CD14-positive monocyte (primary cell): ENCODE data around the gene CPN2. TPM values are rescaled to one million over a fixed set of nuclear protein-coding genes. Genes with fewer than 3 reads are reported as not detected.

Experiments used
- DNase-seq, 3 donors: peaks; one replicate each; pipeline ENCODE4 v3.0.0-alpha.2; 2011 to 2022
- H2AFZ ChIP-seq: 2 replicates; pipeline ENCODE4 v1.6.0; 2012; ENCODE audit warnings: mild to moderate bottlenecking, low read depth, low read length, inconsistent platforms; ENCODE audit not compliant: insufficient read depth, poor library complexity, severe bottlenecking
- H3K27ac ChIP-seq, 2 donors: 1 replicate in 1 of 2; 2 replicates in 1 of 2; pipeline ENCODE4 v1.5.1; 2012 to 2013; ENCODE audit warnings: low read length in 2 of 2, control low read depth in 1 of 2, inconsistent platforms in 1 of 2, low read depth in 1 of 2, mild to moderate bottlenecking in 1 of 2
- H3K27me3 ChIP-seq, 2 donors: one replicate each; pipeline versions ENCODE4 v1.6.0 to v1.6.1; 2011 to 2013; ENCODE audit warnings: low read length in 2 of 2; ENCODE audit not compliant: control insufficient read depth in 2 of 2, insufficient read depth in 2 of 2
- H3K36me3 ChIP-seq, 2 donors: replicated peaks in 1 of 2; 1 replicate in 1 of 2; 2 replicates in 1 of 2; pipeline versions ENCODE4 v1.5.1 to v1.6.1; 2012 to 2013; ENCODE audit warnings: low read length in 2 of 2, control low read depth in 1 of 2, inconsistent platforms in 1 of 2, mild to moderate bottlenecking in 1 of 2; ENCODE audit not compliant: insufficient read depth in 2 of 2, control insufficient read depth in 1 of 2
- H3K4me1 ChIP-seq, 2 donors: 1 replicate in 1 of 2; 2 replicates in 1 of 2; pipeline versions ENCODE4 v1.5.1 to v1.6.1; 2012 to 2013; ENCODE audit warnings: low read length in 2 of 2, control low read depth in 1 of 2, inconsistent platforms in 1 of 2, mild to moderate bottlenecking in 1 of 2, moderate library complexity in 1 of 2; ENCODE audit not compliant: insufficient read depth in 2 of 2, control insufficient read depth in 1 of 2
- H3K4me2 ChIP-seq: replicated peaks from 2 replicates; pipeline ENCODE3; 2012; ENCODE audit warnings: low read length, moderate library complexity, mild to moderate bottlenecking; ENCODE audit not compliant: poor library complexity, severe bottlenecking; ENCODE audit errors: extremely low read depth
- H3K4me3 ChIP-seq, 3 experiments: fragments of 200-600 bp in 1 of 3; sonication (generic) in 1 of 3; replicated peaks in 1 of 3; 1 replicate in 2 of 3; 2 replicates in 1 of 3; pipeline ENCODE4 v1.5.1; 2011 to 2013; ENCODE audit warnings: low read length in 3 of 3, mild to moderate bottlenecking in 3 of 3, control low read depth in 2 of 3, low read depth in 2 of 3, inconsistent platforms in 1 of 3, moderate library complexity in 1 of 3
- H3K79me2 ChIP-seq: 2 replicates; pipeline ENCODE4 v1.6.0; 2012; ENCODE audit warnings: mild to moderate bottlenecking, control low read depth, inconsistent platforms, low read length, moderate library complexity; ENCODE audit not compliant: insufficient read depth
- H3K9ac ChIP-seq: 2 replicates; pipeline ENCODE4 v1.6.0; 2017; ENCODE audit warnings: low read length, mild to moderate bottlenecking; ENCODE audit not compliant: insufficient read depth, poor library complexity, severe bottlenecking
- H3K9me3 ChIP-seq, 2 donors: replicated peaks in 1 of 2; 1 replicate in 1 of 2; 2 replicates in 1 of 2; pipeline versions ENCODE4 v1.5.1 to v1.6.1; 2012 to 2013; ENCODE audit warnings: low read length in 2 of 2, control low read depth in 1 of 2; ENCODE audit not compliant: control insufficient read depth in 1 of 2, insufficient read depth in 1 of 2
- H4K20me1 ChIP-seq: 2 replicates; pipeline ENCODE4 v1.6.0; 2012; ENCODE audit warnings: mild to moderate bottlenecking, low read length, control low read depth, moderate library complexity; ENCODE audit not compliant: insufficient read depth
- H3K27ac Mint-ChIP-seq, 7 donors: one replicate each; pipeline ENCODE4 v1.8.0; 2020; ENCODE audit warnings: mild to moderate bottlenecking in 7 of 7, mixed read lengths in 7 of 7, moderate library complexity in 6 of 7, inconsistent platforms in 2 of 7
- H3K27me3 Mint-ChIP-seq, 3 donors: one replicate each; pipeline ENCODE4 v1.8.0; 2021 to 2022; ENCODE audit warnings: low read depth in 3 of 3, mild to moderate bottlenecking in 3 of 3, mixed read lengths in 3 of 3, moderate library complexity in 3 of 3, inconsistent platforms in 1 of 3
- H3K36me3 Mint-ChIP-seq, 2 donors: one replicate each; pipeline ENCODE4 v1.8.0; 2020; ENCODE audit warnings: mixed read lengths in 2 of 2, inconsistent platforms in 1 of 2, mild to moderate bottlenecking in 1 of 2
- H3K4me1 Mint-ChIP-seq: one replicate; pipeline ENCODE4 v1.8.0; 2020; ENCODE audit warnings: mild to moderate bottlenecking, mixed read lengths
- H3K4me3 Mint-ChIP-seq, 2 donors: one replicate each; pipeline ENCODE4 v1.8.0; 2020; ENCODE audit warnings: mild to moderate bottlenecking in 2 of 2, mixed read lengths in 2 of 2, moderate library complexity in 1 of 2
- H3K9me3 Mint-ChIP-seq, 7 donors: one replicate each; pipeline ENCODE4 v1.8.0; 2020 to 2022; ENCODE audit warnings: mixed read lengths in 7 of 7, mild to moderate bottlenecking in 6 of 7, moderate library complexity in 6 of 7, inconsistent platforms in 2 of 7
- CTCF ChIP-seq: fragments of 200-600 bp; IDR thresholded peaks from one replicate; pipeline ENCODE4 v1.8.0; 2022; ENCODE audit warnings: antibody characterized with exemption, mild to moderate bottlenecking
- WGBS: methylation state at CpG from one replicate; pipeline ENCODE4 v1.1.5; 2013; ENCODE audit warnings: missing lambda C conversion rate; ENCODE audit not compliant: insufficient coverage; 5-methylcytosine and 5-hydroxymethylcytosine counted together
- intact Hi-C, 2 donors: fragments of 100-400 bp; cut with micrococcal nuclease; formaldehyde crosslinking; loops; one replicate each; pipeline versions ENCODE4 v1.15.0 to v1.15.1; 2023
- polyA plus RNA-seq, 3 donors: library from polyadenylated mRNA; depleted of rRNA in 1 of 3; unstranded in 2 of 3; stranded (reverse) in 1 of 3; fragments of 300-500 nt in 2 of 3; fragments of >200 nt in 1 of 3; fragmentation: Illumina TruSeq in 2 of 3; gene quantifications; 1 replicate in 2 of 3; 2 replicates in 1 of 3; pipeline ENCODE4 v1.2.3, GENCODE V29; 2012 to 2021

CPN2 gene
- polyA plus RNA-seq, 3 donors: not detected

- H3K27me3 ChIP-seq: peaks cover 3 to 14% of the 10 kb centered on the region in 2 donors
- peaks cover 11% of the 10 kb centered on the region for H3K4me1 Mint-ChIP-seq
- H3K36me3 ChIP-seq: no peaks in the 10 kb centered on the region
- H3K27ac Mint-ChIP-seq: no peak overlapping the region
- H3K4me3 ChIP-seq: peak overlapping the region in 1 of 3 experiments; percentile 62
- intact Hi-C loops: loop anchor here (5.0 kb wide), 2 partner anchors 63 to 68 kb away; partner anchors contain the start of gene GP5 (in 1 of the 2)
- no peaks in the 10 kb centered on the region for H3K79me2 ChIP-seq
- H3K9me3 Mint-ChIP-seq: peaks cover 0 to 4% (median 0%) of the 10 kb centered on the region in 7 donors
- peaks cover 6 to 9% of the 10 kb centered on the region in 2 donors for H3K4me1 ChIP-seq
- H3K9ac ChIP-seq: no peak overlapping the region
- WGBS: 36% methylated on average over 8 of the region's 15 CpGs
- no peaks in the 10 kb centered on the region for H4K20me1 ChIP-seq
- H3K36me3 Mint-ChIP-seq: no peaks in the 10 kb centered on the region
- peaks cover 28 to 48% (median 34%) of the 10 kb centered on the region in 3 donors for H3K27me3 Mint-ChIP-seq
- TF ChIP-seq CTCF: peak; percentile 49
- peak overlapping the region; percentile 76 for H3K4me2 ChIP-seq
- H3K9me3 ChIP-seq: no peaks in the 10 kb centered on the region
- H2AFZ ChIP-seq: peak overlapping the region; percentile 72
- no peak overlapping the region for H3K27ac ChIP-seq
- H3K4me3 Mint-ChIP-seq: peak overlapping the region in 1 of 2 donors; percentile 88
- DNase-seq: no peak
Observed at GRCh38 chr3:194333981-194334320, 17.2 kb downstream of the CPN2 start.

GRCh38 chr3:194333212-194333980 lies 17.7 kb downstream of the CPN2 start:
- no peaks in the 10 kb centered on the region for H3K36me3 Mint-ChIP-seq
- H3K27me3 Mint-ChIP-seq: peaks cover 27 to 44% (median 34%) of the 10 kb centered on the region in 3 donors
- H3K27ac Mint-ChIP-seq: no peak overlapping the region
- H3K4me3 ChIP-seq: peak overlapping the region in 2 of 3 experiments; percentile 7 to 62
- 2% methylated on average over 69 of the region's 69 CpGs for WGBS
- H3K36me3 ChIP-seq: no peaks in the 10 kb centered on the region
- intact Hi-C loops: loop anchor here (5.0 kb wide), 2 partner anchors 64 to 69 kb away; partner anchors contain the start of gene GP5 (in 1 of the 2)
- no peaks in the 10 kb centered on the region for H3K9me3 ChIP-seq
- H3K9ac ChIP-seq: no peak overlapping the region
- no peak overlapping the region for H3K27ac ChIP-seq
- H3K27me3 ChIP-seq: peaks cover 3 to 14% of the 10 kb centered on the region in 2 donors
- no peaks in the 10 kb centered on the region for H4K20me1 ChIP-seq
- no peaks in the 10 kb centered on the region for H3K79me2 ChIP-seq
- peaks cover 6 to 9% of the 10 kb centered on the region in 2 donors for H3K4me1 ChIP-seq
- H2AFZ ChIP-seq: peak overlapping the region; percentile 72
- H3K4me1 Mint-ChIP-seq: peaks cover 11% of the 10 kb centered on the region
- TF ChIP-seq CTCF: peak; percentile 98
- DNase-seq: peak; percentile 60 to 75 (median 64)
- peaks cover 0 to 4% (median 0%) of the 10 kb centered on the region in 7 donors for H3K9me3 Mint-ChIP-seq
- peak overlapping the region; percentile 71 to 88 for H3K4me3 Mint-ChIP-seq
- H3K4me2 ChIP-seq: peak overlapping the region; percentile 76
